Measurements from ENCODE around the gene PLXNA4. TPM values are rescaled to one million over a fixed set of nuclear protein-coding genes. Genes with fewer than 3 reads are reported as not detected.

PLXNA4 gene
- total RNA-seq, 2 experiments from 2014 or later = 0.12 to 0.29 TPM

DNA sequence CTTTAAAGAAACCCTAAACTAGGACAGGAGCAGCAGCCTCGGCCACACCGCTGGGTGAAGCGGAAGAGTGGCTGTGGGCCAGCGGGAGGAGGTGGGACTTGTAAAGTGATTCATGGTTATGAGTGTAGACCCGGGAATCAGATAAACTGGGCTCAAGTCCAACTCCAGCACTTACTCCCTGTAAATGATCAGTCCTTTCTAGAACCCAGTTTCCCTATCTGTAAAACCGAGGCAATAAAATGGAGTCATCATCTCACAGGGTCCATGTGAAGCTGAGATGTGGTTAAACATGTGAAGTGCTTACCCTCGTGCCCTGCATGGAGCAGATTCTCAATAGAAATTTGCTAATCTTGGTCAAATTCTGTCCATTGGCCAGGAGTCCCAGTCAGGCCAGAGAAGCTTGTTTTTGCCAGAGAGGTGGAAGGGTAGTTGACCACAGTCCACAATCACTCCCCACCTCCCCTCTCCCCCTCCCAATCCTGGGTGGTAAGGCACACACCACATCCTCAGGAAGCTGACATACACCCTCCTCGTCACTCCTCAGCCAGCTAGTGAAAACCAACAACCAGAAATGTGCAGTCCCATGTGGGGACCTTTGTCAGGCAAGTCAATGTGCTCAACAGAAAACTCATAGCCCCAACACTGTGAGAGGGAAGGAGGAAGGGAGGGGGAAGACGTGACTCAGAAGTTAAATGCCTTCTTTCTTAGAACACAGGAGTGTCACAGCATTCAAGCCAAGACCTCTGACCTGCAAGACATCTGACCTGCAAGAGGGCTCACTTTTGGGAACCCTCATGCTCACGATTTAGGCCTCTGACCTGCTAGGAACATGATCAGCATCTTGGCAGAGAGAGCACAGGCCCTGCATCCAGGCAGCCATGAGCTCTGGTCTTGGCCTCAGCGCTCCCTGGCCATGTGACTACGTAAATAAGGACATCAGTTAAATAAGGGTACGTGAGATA, 145.1 kb downstream of the PLXNA4 start:
- Mint-ChIP-seq H3K36me3 (peaks cover 15% of the 10 kb centered on the region), H3K9me3 (peaks cover 14% of the 10 kb centered on the region), H3K4me1 (peaks cover 67% of the 10 kb centered on the region), H3K27ac (peak overlapping the region; percentile 76), H3K27me3 (no peaks in the 10 kb centered on the region), H3K4me3 (no peak overlapping the region)
- peak; percentile 48 for DNase-seq

DNA sequence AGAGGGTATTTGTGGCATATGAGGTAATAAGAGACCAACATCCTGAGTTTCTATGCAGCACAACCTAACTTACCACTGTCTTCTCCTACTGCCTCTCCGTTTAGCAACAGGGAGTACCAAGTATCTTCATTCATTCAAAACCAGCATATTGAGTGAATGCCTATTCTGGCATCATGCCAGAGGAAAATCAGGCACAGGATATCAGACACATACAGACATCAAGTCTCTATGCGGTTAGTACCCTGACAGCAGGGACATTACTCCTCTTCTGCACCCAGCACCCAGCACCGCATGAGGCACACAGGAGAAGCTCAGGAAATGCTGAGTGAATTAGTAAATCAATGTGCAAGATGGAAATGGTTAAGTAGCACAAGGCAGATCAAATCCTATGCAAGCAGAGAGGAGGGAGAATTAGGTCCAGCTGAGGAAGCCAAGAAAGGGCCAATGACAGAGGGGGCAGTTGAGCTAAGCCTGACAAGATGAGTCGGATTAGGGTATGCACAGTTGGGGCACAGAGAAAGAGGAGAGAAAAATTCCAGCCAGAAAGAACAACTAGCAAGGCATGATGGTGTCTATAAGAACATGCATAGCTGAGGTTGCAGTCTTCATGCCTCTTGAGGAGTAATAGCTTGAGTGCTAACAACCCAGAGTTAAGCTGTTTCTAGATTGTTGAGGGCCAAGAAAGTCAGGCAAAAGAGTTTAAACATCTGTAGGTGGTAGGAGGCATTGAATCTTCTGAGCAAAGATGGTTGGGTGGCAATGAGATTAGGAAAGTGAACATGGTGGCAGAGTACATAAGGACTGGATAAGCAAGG, 146.0 kb downstream of the PLXNA4 start:
- peak overlapping the region; percentile 76 for H3K27ac Mint-ChIP-seq
- peaks cover 15% of the 10 kb centered on the region for H3K36me3 Mint-ChIP-seq
- H3K4me1 Mint-ChIP-seq = peaks cover 62% of the 10 kb centered on the region
- no peak for DNase-seq
- no peaks in the 10 kb centered on the region for H3K27me3 Mint-ChIP-seq
- no peak overlapping the region for H3K4me3 Mint-ChIP-seq
- peaks cover 12% of the 10 kb centered on the region for H3K9me3 Mint-ChIP-seq

DNA sequence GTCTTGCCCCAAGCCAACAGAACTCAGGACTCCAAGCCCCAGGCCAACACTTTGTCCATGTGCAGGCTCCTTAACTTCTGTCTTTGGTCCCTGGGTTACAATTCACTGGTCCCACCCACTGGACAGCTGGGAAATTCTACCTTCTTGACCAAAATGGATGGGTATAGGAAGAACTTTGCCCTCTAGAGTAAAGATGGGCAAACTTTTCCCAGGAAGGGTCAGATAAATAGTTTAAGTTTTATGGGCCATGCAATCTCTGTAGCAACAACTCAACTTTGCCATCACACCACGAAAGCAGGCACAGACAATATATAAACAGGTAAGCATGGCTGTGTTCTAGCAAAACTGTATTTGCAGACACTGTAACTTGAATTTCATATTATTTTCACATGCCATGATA, 147.1 kb downstream of the PLXNA4 start:
- Mint-ChIP-seq H3K4me1 (peaks cover 52% of the 10 kb centered on the region), H3K9me3 (peaks cover 11% of the 10 kb centered on the region), H3K27me3 (no peaks in the 10 kb centered on the region), H3K27ac (no peak overlapping the region), H3K4me3 (no peak overlapping the region), H3K36me3 (peaks cover 13% of the 10 kb centered on the region)
- DNase-seq = no peak

DNA sequence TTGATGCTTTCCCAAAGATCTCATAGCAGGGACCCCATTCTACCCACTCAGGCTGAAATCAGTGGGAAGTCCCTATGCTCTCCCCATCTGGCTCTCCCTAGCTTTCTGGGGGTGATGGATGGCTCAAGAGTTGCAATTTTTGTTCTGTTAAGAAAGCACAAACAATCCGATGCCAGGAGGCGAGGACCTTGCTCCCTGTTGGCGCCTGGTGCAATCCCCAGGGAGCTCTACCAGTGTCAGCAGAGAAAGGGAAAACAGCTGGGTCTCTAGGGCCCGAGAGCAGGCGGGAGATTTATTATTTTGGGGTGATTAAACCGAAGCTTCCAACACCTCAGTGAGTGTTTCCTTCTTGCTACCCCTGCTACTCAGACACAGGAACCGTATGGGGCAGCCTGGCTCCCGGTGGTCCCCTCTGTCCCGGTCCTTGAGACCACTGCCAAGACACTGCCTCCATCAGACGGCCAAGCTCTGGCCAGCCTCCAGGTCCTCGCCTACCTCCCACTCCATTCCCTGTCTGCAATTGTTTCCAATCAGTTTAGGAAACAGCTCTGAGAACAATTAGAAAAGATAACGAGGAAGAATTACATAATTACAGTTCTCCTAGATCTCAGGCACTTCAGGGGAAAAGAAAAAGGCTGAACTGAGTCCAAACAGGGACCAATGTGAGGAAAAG, 147.9 kb downstream of the PLXNA4 start:
- H3K4me1 Mint-ChIP-seq = peaks cover 44% of the 10 kb centered on the region
- H3K9me3 Mint-ChIP-seq = peaks cover 8% of the 10 kb centered on the region
- no peak for DNase-seq
- H3K27me3 Mint-ChIP-seq = no peaks in the 10 kb centered on the region
- H3K4me3 Mint-ChIP-seq = no peak overlapping the region
- H3K27ac Mint-ChIP-seq = no peak overlapping the region
- H3K36me3 Mint-ChIP-seq = peaks cover 11% of the 10 kb centered on the region

DNA sequence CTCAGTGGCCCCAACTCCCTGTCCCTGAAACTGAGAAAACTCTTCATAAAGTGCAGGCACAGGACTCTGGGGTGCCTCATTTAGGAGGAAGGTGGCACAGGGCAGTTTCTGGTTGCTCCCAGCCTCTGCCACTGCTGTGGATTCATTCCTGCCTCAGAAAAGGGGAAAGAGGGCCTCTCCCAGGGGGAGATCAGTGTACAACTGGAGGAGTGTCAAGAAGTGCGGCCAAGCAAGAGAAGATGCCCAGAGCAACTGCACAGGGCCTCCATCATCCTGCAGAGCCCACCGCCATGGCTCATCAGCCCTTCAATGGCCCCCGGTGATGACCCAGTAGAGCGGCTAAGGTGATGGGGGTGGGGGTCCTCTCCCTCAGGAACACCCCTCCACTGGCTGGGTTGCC, 150.3 kb downstream of the PLXNA4 start:
- H3K27me3 Mint-ChIP-seq = no peaks in the 10 kb centered on the region
- peaks cover 20% of the 10 kb centered on the region for H3K4me1 Mint-ChIP-seq
- DNase-seq = no peak
- no peak overlapping the region for H3K4me3 Mint-ChIP-seq
- H3K36me3 Mint-ChIP-seq = peaks cover 4% of the 10 kb centered on the region
- peaks cover 8% of the 10 kb centered on the region for H3K9me3 Mint-ChIP-seq
- H3K27ac Mint-ChIP-seq = no peak overlapping the region

DNA sequence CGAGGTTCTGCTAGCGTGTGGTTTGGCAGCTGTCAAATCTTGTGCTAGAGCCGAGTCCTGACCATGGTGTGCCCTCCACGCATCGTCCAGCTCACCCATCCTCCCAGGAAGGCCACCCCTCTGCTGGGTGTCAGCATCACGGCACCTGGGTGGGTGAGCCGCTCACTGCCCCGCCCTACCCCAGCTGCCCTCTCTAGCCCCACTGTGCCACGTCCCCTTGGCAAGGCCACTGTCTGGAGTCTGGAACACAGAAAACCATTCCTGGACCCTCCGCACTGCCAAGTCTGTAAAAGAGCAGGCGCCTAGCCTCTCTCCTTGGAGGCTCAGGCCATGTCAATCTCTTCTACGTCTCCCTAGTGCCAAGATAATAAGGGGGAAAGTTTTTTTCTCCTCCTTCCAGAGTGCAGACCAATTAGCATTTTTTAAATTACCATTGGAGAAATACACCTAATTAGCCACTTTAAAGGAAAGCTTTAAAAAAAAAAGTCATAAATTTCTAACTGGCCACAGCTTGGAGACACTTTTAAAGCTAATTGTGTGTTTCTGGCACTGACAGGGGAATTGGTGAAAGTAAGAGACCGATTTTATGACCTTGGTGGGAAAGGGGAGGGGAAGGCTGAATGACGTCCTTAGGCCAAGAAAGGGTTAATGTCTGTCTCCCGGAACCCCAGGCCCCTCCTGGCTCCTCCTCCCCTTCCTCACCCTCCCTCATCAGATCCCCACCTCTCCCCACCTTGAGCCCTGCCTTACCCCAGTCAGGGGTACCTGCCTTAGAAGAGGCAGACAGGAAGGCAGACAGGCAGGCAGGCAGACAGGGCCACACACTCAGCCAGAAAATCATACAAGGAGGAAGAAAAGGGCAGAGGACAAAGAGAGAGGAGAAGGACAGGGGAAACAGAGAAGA, 151.2 kb downstream of the PLXNA4 start:
- H3K27ac Mint-ChIP-seq = no peak overlapping the region
- H3K36me3 Mint-ChIP-seq = peaks cover 4% of the 10 kb centered on the region
- no peaks in the 10 kb centered on the region for H3K27me3 Mint-ChIP-seq
- no peak for DNase-seq
- H3K4me1 Mint-ChIP-seq = peaks cover 11% of the 10 kb centered on the region
- H3K4me3 Mint-ChIP-seq = no peak overlapping the region
- peaks cover 6% of the 10 kb centered on the region for H3K9me3 Mint-ChIP-seq

DNA sequence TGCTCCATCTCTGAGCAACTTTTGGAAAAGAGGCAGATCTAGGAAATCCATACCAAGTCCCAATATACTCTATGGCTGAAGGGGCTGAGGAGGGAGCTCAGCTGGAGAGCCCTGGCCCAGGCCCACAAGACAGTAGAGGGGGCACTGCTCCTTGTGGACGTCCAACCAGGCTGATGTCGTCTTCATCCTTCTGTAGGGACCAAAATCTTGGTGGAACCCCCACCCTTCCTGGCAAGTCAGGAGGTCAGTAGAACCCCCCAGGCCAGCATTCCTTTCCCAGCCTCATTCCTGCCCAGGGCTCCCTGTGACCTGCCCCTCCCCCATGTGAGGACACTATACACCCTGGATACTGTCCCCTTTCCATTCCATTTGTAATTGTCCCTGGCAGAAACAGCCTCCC, 152.0 kb downstream of the PLXNA4 start:
- Mint-ChIP-seq H3K27ac (no peak overlapping the region), H3K9me3 (peaks cover 6% of the 10 kb centered on the region)

DNA sequence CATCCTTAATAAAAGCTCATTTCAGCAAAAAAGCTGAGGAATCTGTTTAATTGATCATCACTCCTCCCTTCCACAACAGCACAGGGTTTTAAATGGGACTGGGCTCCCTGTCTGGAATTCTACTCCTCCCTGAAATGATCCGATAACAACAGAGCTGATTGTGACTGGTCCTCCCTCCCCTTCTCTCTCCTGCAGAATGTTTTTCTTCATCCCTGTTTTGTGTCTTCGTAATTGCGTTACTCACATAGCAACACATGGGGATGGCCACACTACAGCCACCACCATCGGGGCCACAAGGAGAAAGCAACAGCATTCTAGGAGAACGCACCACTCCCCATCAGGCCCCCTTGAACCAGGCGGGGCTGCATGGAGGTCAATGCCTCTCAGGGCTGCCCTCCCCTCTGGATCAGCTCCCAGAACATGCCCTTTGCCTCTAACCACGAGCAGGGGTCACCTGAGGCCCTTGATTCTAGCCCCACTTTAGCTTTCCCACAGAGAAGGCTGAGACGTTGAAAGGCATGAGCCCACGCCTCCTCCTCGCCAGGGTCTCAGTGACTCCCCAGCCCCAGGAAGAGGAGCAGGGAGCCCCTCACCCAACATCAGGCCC, 152.6 kb downstream of the PLXNA4 start:
- DNase-seq = no peak
- no peak overlapping the region for H3K4me3 Mint-ChIP-seq
- H3K36me3 Mint-ChIP-seq = peaks cover 4% of the 10 kb centered on the region
- no peak overlapping the region for H3K27ac Mint-ChIP-seq
- no peaks in the 10 kb centered on the region for H3K27me3 Mint-ChIP-seq
- peaks cover 6% of the 10 kb centered on the region for H3K4me1 Mint-ChIP-seq
- peaks cover 6% of the 10 kb centered on the region for H3K9me3 Mint-ChIP-seq

More for the DNA sequence above, 152.0 kb downstream of the PLXNA4 start:
- DNase-seq = no peak
- Mint-ChIP-seq H3K27me3 (no peaks in the 10 kb centered on the region), H3K4me1 (peaks cover 6% of the 10 kb centered on the region), H3K36me3 (peaks cover 4% of the 10 kb centered on the region), H3K4me3 (no peak overlapping the region)

DNA sequence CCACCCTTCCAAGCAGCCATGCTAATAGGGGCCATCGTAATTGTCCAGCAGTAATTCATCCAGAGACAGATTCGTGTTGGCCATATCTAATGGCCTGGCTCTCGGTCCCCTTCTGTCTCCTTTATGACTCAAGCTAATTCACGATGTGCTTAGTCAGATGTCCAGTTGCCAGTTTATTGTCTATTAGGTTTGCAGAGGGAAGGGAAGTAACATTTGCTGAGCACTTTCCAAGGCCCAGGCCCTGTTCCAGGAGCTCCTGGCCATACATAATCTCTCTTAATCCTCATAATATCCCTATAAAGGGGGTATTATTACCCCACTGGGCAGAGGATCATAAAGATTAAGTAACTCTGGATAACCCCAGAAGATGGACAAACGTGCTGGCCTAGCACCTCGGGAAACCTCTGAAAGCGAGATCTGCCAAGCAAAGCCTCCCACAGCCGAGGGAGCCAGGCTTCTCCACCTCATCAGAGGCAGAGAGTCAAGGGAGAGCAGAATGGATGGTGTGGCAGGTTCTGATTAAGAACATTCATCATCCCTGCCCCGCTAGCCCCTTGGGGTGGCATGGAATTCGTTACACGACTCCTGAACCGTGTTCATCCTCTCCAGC, 153.7 kb downstream of the PLXNA4 start:
- DNase-seq = no peak
- peaks cover 4% of the 10 kb centered on the region for H3K36me3 Mint-ChIP-seq
- H3K4me1 Mint-ChIP-seq = peaks cover 6% of the 10 kb centered on the region
- no peak overlapping the region for H3K4me3 Mint-ChIP-seq
- peaks cover 6% of the 10 kb centered on the region for H3K9me3 Mint-ChIP-seq
- no peak overlapping the region for H3K27ac Mint-ChIP-seq
- H3K27me3 Mint-ChIP-seq = no peaks in the 10 kb centered on the region

DNA sequence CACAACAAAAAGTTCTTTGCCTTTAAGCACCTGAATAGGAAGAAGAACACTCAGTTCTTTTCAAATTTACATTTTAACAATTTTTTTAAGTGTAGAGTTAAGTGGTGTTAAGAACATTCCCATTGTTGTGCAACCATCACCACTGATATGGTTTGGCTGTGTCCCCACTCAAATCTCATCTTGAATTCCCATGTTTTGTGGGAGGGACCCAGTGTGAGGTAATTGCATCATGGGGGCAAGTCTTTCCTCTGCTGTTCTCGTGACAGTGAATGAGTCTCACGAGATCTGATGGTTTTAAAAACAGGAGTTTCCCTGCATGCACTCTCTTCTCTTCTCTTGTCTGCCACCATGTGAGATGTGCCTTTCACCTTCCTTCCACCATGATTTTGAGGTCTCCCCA, 155.7 kb downstream of the PLXNA4 start:
- peaks cover 6% of the 10 kb centered on the region for H3K9me3 Mint-ChIP-seq
- peaks cover 4% of the 10 kb centered on the region for H3K36me3 Mint-ChIP-seq
- no peak overlapping the region for H3K27ac Mint-ChIP-seq
- no peak for DNase-seq
- peaks cover 4% of the 10 kb centered on the region for H3K4me1 Mint-ChIP-seq
- no peak overlapping the region for H3K4me3 Mint-ChIP-seq
- H3K27me3 Mint-ChIP-seq = no peaks in the 10 kb centered on the region

DNA sequence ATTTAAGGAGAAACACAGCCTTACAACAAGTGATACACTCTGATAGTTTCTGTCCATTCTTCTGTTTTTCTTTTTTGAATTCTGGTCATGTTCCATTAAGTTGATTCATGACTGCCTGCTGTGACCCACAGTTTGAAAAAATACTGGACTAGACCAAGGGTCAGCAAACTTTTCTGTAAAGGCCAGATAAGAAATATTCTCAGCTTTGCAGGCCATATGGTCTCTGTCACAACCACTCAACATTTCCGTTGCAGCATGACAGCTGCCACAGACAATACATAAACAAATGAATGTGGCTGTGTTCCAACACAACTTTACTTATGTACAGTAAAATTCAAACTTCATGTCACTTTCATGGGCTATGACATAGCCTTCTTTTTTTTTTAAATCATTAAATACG, 156.7 kb downstream of the PLXNA4 start:
- H3K27ac Mint-ChIP-seq = no peak overlapping the region
- H3K4me3 Mint-ChIP-seq = no peak overlapping the region
- peaks cover 6% of the 10 kb centered on the region for H3K9me3 Mint-ChIP-seq
- no peaks in the 10 kb centered on the region for H3K4me1 Mint-ChIP-seq
- H3K27me3 Mint-ChIP-seq = no peaks in the 10 kb centered on the region
- DNase-seq = no peak
- peaks cover 4% of the 10 kb centered on the region for H3K36me3 Mint-ChIP-seq

DNA sequence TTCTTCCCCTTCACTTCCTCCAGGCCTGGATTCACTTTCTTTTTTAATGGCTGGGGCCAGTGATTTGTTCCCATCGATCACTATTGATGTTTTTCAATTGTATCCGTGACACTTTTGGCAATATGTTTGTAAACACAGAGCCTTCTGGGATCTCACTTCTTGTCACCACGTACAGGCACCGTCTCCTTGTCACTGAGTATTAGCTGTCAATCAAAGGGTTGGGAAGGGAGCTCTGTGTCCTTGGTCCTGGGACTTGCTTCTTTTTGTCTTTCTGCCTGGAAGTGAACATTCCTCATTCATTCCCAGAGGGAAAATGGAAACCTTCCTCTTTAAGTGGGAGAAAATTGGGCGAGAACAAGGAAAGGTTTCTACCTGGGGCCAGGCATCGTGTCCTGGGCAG, 157.4 kb downstream of the PLXNA4 start:
- Mint-ChIP-seq H3K9me3 (peaks cover 6% of the 10 kb centered on the region), H3K36me3 (peaks cover 4% of the 10 kb centered on the region), H3K4me3 (no peak overlapping the region), H3K27ac (no peak overlapping the region), H3K4me1 (no peaks in the 10 kb centered on the region), H3K27me3 (no peaks in the 10 kb centered on the region)
- DNase-seq = no peak

DNA sequence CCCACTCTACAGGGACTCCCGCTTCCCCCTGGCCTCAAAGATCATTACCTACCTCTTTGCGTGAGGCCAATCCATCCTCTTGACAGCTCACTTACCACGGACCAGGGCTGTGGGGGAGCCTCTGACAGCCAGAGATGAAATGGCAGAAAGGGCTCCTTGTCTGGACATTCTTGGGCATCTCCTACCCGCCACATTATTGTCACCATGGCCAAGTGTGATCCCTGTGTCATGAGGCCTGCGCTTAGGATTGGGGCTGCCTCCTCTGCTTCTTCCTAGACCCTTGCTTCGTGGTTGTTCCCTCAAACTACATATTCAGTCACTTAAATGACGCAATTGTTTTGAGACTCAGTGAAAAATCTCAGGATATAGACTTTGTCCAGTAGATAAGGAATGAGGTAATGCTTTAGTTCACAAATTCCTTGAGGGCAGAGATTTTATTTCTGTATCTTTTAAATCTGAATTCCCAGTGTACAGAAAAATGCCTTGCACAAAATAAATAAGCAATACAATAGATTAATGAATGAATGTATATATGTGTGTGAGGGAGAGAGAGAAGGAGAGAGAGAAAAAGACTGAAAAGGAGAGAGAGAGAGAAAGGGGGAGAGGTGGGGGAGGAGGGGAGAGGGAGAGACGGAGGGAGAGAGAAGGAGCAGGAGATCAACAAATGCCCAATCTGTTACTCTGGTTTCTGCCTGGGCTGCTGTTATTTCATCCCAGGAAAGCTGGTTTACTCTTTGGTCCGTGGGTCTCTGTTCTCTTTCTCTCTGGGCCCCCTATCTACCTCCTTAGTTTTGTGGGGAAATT, 159.0 kb downstream of the PLXNA4 start:
- Mint-ChIP-seq H3K27ac (no peak overlapping the region), H3K9me3 (peaks cover 6% of the 10 kb centered on the region), H3K4me3 (no peak overlapping the region)

More for the DNA sequence above, 159.0 kb downstream of the PLXNA4 start:
- DNase-seq = no peak
- Mint-ChIP-seq H3K36me3 (peaks cover 4% of the 10 kb centered on the region), H3K4me1 (no peaks in the 10 kb centered on the region), H3K27me3 (no peaks in the 10 kb centered on the region)
